HCT116 (cell line): ENCODE data around the gene GPR157.

ENCODE experiments used
- EGR1 ChIP-seq: IDR thresholded peaks from 2 replicates; pipeline ENCODE4 v1.6.1; 2012; ENCODE audit warnings: low read depth
- EZH2 ChIP-seq: fragments of 200-600 bp; sonication (generic); IDR thresholded peaks from 2 replicates; pipeline ENCODE4 v1.6.1; 2017; ENCODE audit warnings: antibody characterized with exemption, mixed run types
- EZH2phosphoT487 ChIP-seq: fragments of 200-600 bp; IDR thresholded peaks from 2 replicates; pipeline ENCODE4 v1.6.1; 2018; ENCODE audit warnings: antibody characterized with exemption, borderline replicate concordance
- POLR2A ChIP-seq: IDR thresholded peaks from 2 replicates; pipeline ENCODE4 v1.7.0; 2011; ENCODE audit warnings: borderline replicate concordance; ENCODE audit not compliant: insufficient read depth, insufficient read length; ENCODE audit errors: extremely low read depth
- POLR2AphosphoS5 ChIP-seq: IDR thresholded peaks from 2 replicates; pipeline ENCODE4 v1.6.1; 2011; ENCODE audit warnings: mild to moderate bottlenecking, low read depth, low read length, moderate library complexity
- RAD21 ChIP-seq: IDR thresholded peaks from 2 replicates; pipeline ENCODE4 v1.6.1; 2012; ENCODE audit warnings: low read depth, mild to moderate bottlenecking
- SIN3A ChIP-seq: IDR thresholded peaks from 2 replicates; pipeline ENCODE4 v1.6.1; 2012; ENCODE audit warnings: low read depth
- TCF7L2 ChIP-seq: IDR thresholded peaks from 2 replicates; pipeline ENCODE4 v1.7.0; 2011; ENCODE audit warnings: borderline replicate concordance, inconsistent platforms; ENCODE audit not compliant: insufficient read depth, insufficient read length; ENCODE audit errors: extremely low read depth
- ZFX ChIP-seq: fragments of 450-650 bp; IDR thresholded peaks from 2 replicates; pipeline ENCODE4 v1.6.1; 2017
- TF ChIP-seq, protein P1 (sequence below): IDR thresholded peaks from 2 replicates; pipeline ENCODE4 v1.6.1; 2012
- TF ChIP-seq, protein P2 (sequence below), 3 experiments: fragments of 200-600 bp in 1 of 3; sonication (generic) in 1 of 3; IDR thresholded peaks in 2 of 3; conservative IDR thresholded peaks in 1 of 3; 2 replicates each; pipeline ENCODE4 v1.5.1; 2012 to 2017; ENCODE audit warnings: low read depth in 2 of 3, low read length in 2 of 3, antibody characterized with exemption in 1 of 3, borderline replicate concordance in 1 of 3, control low read depth in 1 of 3, mild to moderate bottlenecking in 1 of 3, mixed read lengths in 1 of 3, mixed run types in 1 of 3, moderate library complexity in 1 of 3; ENCODE audit not compliant: insufficient read depth in 1 of 3
- TF ChIP-seq, protein P3 (sequence below): IDR thresholded peaks from 2 replicates; pipeline ENCODE4 v1.6.1; 2012; ENCODE audit warnings: low read depth

DNA sequence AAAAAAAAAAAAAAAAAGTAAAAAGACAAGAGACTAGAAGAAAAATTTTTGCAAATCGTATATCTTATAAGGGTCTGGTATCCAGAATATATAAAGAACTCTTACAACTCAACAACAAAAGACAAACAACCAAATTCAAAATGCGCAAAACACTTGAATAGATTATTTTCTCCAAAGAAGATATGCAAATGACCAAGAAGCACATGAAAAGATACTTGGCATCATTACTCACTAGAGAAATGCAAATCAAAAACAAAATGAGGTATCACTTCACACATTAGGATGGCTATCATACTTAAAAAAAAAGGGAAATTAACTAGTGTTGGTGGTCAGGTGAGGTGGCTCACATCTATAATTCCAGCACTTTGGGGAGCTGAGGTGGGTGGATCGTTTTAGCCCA is 47.4 kb downstream of the GPR157 start:
- TF ChIP-seq POLR2A, result no peak
- no peak for TF ChIP-seq EZH2
- TF ChIP-seq TCF7L2, result no peak
- TF ChIP-seq, protein P1, sequence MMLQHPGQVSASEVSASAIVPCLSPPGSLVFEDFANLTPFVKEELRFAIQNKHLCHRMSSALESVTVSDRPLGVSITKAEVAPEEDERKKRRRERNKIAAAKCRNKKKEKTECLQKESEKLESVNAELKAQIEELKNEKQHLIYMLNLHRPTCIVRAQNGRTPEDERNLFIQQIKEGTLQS, result no peak
- TF ChIP-seq RAD21, result no peak
- TF ChIP-seq, protein P2, sequence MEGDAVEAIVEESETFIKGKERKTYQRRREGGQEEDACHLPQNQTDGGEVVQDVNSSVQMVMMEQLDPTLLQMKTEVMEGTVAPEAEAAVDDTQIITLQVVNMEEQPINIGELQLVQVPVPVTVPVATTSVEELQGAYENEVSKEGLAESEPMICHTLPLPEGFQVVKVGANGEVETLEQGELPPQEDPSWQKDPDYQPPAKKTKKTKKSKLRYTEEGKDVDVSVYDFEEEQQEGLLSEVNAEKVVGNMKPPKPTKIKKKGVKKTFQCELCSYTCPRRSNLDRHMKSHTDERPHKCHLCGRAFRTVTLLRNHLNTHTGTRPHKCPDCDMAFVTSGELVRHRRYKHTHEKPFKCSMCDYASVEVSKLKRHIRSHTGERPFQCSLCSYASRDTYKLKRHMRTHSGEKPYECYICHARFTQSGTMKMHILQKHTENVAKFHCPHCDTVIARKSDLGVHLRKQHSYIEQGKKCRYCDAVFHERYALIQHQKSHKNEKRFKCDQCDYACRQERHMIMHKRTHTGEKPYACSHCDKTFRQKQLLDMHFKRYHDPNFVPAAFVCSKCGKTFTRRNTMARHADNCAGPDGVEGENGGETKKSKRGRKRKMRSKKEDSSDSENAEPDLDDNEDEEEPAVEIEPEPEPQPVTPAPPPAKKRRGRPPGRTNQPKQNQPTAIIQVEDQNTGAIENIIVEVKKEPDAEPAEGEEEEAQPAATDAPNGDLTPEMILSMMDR (IDR thresholded peaks at IDR 0.05 in 2 of 3, conservative IDR thresholded peaks at IDR 0.05 in 1 of 3; ENCODE audit: borderline replicate concordance in 1 of 3, insufficient read depth in 1 of 3, low read depth in 2 of 3, low read length in 2 of 3), result no peak
- no peak for TF ChIP-seq EGR1
- TF ChIP-seq, protein P3, sequence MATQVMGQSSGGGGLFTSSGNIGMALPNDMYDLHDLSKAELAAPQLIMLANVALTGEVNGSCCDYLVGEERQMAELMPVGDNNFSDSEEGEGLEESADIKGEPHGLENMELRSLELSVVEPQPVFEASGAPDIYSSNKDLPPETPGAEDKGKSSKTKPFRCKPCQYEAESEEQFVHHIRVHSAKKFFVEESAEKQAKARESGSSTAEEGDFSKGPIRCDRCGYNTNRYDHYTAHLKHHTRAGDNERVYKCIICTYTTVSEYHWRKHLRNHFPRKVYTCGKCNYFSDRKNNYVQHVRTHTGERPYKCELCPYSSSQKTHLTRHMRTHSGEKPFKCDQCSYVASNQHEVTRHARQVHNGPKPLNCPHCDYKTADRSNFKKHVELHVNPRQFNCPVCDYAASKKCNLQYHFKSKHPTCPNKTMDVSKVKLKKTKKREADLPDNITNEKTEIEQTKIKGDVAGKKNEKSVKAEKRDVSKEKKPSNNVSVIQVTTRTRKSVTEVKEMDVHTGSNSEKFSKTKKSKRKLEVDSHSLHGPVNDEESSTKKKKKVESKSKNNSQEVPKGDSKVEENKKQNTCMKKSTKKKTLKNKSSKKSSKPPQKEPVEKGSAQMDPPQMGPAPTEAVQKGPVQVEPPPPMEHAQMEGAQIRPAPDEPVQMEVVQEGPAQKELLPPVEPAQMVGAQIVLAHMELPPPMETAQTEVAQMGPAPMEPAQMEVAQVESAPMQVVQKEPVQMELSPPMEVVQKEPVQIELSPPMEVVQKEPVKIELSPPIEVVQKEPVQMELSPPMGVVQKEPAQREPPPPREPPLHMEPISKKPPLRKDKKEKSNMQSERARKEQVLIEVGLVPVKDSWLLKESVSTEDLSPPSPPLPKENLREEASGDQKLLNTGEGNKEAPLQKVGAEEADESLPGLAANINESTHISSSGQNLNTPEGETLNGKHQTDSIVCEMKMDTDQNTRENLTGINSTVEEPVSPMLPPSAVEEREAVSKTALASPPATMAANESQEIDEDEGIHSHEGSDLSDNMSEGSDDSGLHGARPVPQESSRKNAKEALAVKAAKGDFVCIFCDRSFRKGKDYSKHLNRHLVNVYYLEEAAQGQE, result no peak
- TF ChIP-seq ZFX, result no peak
- TF ChIP-seq POLR2AphosphoS5, result no peak
- TF ChIP-seq SIN3A, result no peak
- TF ChIP-seq EZH2phosphoT487, result no peak
